ENCODE results near the gene LINGO1. TPM values are rescaled to one million over a fixed set of nuclear protein-coding genes. Genes with fewer than 3 reads are reported as not detected.

LINGO1 gene
- total RNA-seq, 4 donors from 2014 or later, result 0.09 to 1.2 (median 0.38) TPM; not detected in 1

GRCh38 chr15:77636209-77636608 is 3.5 kb upstream of the LINGO1 start:
- 69 to 75% methylated on average over 4 of the region's 5 CpGs for WGBS, 2 donors
- DNase-seq, result no peak
- H3K27me3 ChIP-seq, result peaks cover 7 to 84% (median 12%) of the 10 kb centered on the region in 4 donors
- H3K27ac ChIP-seq, result no peak overlapping the region
- no peak overlapping the region for H3K4me3 ChIP-seq
- no peaks in the 10 kb centered on the region for H3K36me3 ChIP-seq
- intact Hi-C loops (cut with DNase I), result no loop called here
- TF ChIP-seq CTCF (IDR thresholded peaks at IDR 0.05), result no peak
- TF ChIP-seq POLR2A (IDR thresholded peaks at IDR 0.05), result no peak
- peaks cover 12 to 36% (median 20%) of the 10 kb centered on the region in 3 donors for H3K4me1 ChIP-seq
- H3K9me3 ChIP-seq, result no peaks in the 10 kb centered on the region

- H3K9me3 ChIP-seq, result no peaks in the 10 kb centered on the region
- peak overlapping the region in 1 of 4 donors; percentile 43 for H3K4me3 ChIP-seq
- no peaks in the 10 kb centered on the region for H3K36me3 ChIP-seq
- no peak overlapping the region for H3K27ac ChIP-seq
- 10 to 14% methylated on average over 2 to 4 of the region's 34 CpGs for WGBS, 2 donors
- TF ChIP-seq POLR2A (IDR thresholded peaks at IDR 0.05) (no peak), CTCF (IDR thresholded peaks at IDR 0.05) (peak; percentile 15 to 52 (median 32))
- intact Hi-C loops (cut with DNase I), result no loop called here
- DNase-seq, result no peak
- H3K27me3 ChIP-seq, result peaks cover 8 to 97% (median 17%) of the 10 kb centered on the region in 4 donors
- peaks cover 12 to 39% (median 20%) of the 10 kb centered on the region in 3 donors for H3K4me1 ChIP-seq
Observed at GRCh38 chr15:77634266-77634962, 1.7 kb upstream of the LINGO1 start.

GRCh38 chr15:77633913-77634265 is 1.2 kb upstream of the LINGO1 start:
- TF ChIP-seq POLR2A (IDR thresholded peaks at IDR 0.05), result no peak
- TF ChIP-seq CTCF (IDR thresholded peaks at IDR 0.05), result no peak
- no peaks in the 10 kb centered on the region for H3K36me3 ChIP-seq
- peaks cover 12 to 39% (median 20%) of the 10 kb centered on the region in 3 donors for H3K4me1 ChIP-seq
- H3K27me3 ChIP-seq, result peaks cover 8 to 98% (median 17%) of the 10 kb centered on the region in 4 donors
- H3K9me3 ChIP-seq, result no peaks in the 10 kb centered on the region
- no peak overlapping the region for H3K27ac ChIP-seq
- WGBS, 2 donors, result 13 to 16% methylated on average over 9 of the region's 9 CpGs
- DNase-seq, result no peak
- intact Hi-C loops (cut with DNase I), result no loop called here
- peak overlapping the region in 1 of 4 donors; percentile 64 for H3K4me3 ChIP-seq

- H3K9me3 ChIP-seq, result no peaks in the 10 kb centered on the region
- H3K4me3 ChIP-seq, result peak overlapping the region; percentile 32 to 64 (median 48)
- H3K36me3 ChIP-seq, result no peaks in the 10 kb centered on the region
- H3K27ac ChIP-seq, result peak overlapping the region in 2 of 4 donors; percentile 32 to 46
- peak; percentile 10 for DNase-seq
- 0% methylated on average over 4 of the region's 55 CpGs; no CpG with 5 or more reads in 1 of the 2 donors for whole genome bisulfite sequencing, 2 donors
- peaks cover 8 to 94% (median 17%) of the 10 kb centered on the region in 4 donors for H3K27me3 ChIP-seq
- TF ChIP-seq POLR2A (IDR thresholded peaks at IDR 0.05) (no peak), CTCF (IDR thresholded peaks at IDR 0.05) (peak; percentile 95 to 99 (median 98))
- H3K4me1 ChIP-seq, result peaks cover 12 to 39% (median 20%) of the 10 kb centered on the region in 3 donors
- intact Hi-C loops (cut with DNase I), result no loop called here
Observed at GRCh38 chr15:77633134-77633912, 611 bp upstream of the LINGO1 start.
